T-helper 1 cell (primary cell): Measurements from ENCODE around the gene NYNRIN.

ENCODE experiments used
- DNase-seq, 5 donors: peaks; one replicate each; pipeline ENCODE4 v3.0.0-alpha.2; 2012 to 2020

NYNRIN gene

DNA sequence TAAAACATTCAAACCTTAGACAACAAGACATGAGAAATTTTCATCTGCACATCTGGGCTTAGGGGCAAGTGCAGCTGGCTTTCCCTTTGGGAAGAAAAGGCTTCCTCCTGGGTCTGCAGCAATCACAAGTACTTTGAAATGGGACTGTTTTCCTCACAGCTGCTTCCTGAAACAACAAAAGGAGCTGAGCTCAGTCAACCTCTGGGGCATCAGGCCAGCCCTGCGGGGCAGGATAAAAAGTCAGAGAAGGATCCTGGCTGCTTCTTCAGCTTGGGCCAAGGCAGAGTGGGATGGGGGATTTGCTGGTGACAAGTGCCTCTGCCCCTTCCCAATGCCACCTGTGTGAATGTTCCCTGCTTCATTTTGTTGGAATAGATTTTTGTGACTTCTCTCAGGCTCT, 59.9 kb downstream of the NYNRIN start:
- no peak for DNase-seq

GRCh38 chr14:24459331-24459730, 60.5 kb downstream of the NYNRIN start:
- no peak for DNase-seq

DNA sequence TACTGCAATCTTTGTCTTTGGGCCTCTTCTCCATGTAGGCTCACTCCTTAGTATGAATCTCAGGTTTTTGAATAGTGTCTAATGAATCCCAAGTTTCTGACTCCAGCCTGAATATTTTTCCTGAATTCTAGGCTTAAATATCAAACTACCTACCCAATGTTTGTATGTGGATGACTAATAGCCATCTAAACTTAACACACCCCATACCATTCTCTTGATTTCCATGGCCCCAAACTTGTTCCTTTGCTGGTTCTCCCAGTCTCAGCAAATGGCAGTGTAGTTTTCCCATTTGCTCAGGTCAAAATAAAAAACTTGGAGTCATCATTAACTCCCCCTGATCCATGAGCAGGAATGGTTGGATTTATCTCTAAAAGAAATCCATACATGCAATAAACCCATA, 62.5 kb downstream of the NYNRIN start:
- no peak for DNase-seq

DNA sequence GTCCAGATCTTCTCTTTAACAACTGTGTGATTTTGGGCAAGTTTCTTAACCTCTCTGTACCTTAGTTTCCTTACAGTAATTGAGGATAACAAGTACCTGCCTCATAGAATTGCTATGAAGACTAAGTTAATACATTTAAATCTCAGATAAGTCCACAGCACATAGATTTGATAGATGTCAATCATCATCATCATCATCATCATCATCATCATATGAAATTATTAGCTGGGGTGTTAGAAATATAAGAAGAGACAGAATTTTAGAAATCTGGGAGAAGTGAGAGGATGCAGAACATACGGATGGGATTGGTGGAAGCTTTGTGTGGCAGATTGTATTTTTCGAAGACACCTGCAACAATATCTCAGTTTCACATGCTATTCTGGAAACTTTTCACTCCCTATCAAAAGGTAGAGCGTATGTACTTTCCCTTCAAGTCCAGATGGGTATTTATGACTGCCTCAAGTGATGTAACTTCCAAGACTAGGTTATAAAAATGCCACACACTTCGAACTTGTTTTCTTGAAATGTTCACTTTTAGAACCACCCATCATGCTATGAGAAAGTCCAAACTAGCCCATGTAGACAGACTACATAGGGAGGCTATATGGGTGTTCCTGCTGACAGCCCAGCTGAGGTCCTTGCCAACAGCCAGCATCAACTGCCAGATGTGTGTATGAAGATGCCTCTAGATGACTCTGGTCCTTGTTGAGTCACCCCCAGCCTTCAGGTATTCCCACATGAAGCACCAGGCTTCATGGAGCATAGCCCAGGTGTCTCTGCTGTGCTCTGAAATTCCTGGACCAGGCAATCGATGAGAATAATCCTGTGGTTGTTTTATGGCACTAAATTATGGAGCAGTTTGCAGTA, 64.4 kb downstream of the NYNRIN start:
- DNase-seq: no peak

GRCh38 chr14:24463884-24464785, 65.3 kb downstream of the NYNRIN start:
- DNase-seq: no peak

GRCh38 chr14:24465368-24465767, 66.6 kb downstream of the NYNRIN start:
- no peak for DNase-seq

DNA sequence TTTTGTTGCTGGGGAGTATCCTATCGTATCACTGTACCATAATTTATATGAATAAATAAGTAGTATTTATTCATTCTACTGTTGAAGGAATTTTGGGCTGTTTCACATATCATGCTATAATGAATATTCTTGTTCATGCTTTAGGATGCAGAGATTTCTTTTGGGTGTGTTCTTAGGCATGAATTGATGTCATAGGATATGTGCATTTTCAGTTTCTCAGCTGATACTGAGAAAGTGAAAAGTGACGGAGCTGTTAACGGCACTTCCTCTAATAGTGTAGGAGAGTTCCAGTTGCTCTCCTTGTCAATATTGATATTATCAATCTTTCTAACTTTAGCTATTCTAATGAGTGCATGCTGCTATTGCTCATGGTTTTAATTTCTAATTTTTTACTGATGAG, 67.0 kb downstream of the NYNRIN start:
- no peak for DNase-seq
